ENCODE results near the gene IL17C.
"Not testable (repeated sequence)": the region's sequence is repeated elsewhere in the genome, so short reads cannot be mapped to it uniquely, and the experiment has no call there.

The IL17C gene

DNA sequence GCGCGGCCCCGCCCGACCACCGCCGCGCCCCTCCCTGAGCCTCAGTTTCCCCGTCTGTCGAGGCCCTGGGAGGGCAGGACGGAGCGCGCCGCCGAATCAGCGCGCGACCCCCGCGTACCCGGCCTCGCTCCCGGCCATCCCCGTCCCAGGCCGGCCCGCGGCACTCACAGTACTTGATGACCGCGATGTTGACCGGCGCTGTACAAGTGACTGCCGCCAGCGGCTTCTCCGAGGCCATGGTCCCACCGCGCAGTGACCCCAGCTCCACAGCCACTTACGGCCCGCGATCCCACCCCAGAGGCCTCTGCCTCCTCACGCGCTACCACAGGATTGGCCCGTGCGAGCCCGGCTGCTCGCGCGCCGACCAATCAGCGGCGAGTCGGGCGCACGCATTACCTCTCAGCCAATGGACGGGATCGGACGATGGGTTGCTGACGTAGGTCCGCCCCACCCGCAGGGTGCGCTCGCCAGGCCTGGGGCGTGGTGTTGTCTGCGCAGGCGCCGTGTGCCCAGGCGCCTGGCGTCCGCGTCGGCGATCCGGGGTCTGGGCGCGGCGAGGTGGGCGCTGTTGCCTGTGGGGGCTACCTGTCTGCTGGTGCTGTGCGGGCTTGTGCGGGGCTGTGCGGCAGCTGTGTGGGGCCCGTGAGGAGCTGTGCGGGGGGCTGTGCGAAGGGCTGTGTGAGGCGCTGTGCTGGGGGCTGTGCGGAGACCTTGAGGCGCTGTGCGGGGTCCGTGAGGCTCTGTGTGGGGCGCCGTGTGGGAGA, 24.7 kb downstream of the IL17C start, which contains the start of gene MVD:
MVD (minus strand) TSS at position 249 of the 764 bp plus-strand sequence; CDS start at position 238, 11 bp downstream.
- peak; percentile 94 for DNase-seq

DNA sequence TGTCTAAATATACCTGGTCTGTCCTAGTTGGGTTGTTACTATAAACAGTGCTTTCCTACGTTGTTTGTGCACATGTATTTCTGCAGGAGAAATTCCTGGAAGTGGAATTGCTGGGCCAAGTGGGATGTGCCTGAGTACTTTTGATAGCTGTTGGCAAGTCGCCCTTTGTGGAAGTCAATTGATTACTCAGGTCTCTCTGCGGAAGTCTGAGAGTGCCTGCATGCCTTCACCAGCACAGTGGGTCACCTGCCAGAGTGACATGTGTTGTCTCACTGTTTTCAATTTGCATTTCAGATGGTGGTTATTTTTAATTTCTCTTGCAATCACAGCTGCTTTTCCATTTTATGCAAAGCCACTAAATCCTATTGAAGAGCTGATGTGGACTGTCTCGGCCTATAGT, 26.8 kb downstream of the IL17C start:
- DNase-seq: no peak

DNA sequence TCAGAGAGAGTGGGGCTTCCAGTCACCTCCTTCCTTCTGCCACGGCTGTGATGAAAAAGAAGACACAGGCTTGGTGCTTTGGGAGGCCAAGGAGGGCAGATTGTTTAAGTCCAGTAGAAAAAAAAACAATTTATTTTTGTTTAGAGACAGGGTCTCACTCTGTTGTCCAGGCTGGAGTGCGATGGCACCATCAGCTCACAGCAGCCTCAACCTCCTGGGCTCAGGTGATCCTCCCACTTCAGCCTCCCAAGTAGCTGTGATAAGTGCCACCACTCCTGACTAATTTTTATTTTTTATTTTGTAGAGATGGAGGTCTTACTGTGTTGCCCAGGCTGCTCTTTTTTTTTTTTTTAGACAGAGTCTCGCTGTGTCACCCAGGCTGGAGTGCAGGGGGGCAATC, 27.2 kb downstream of the IL17C start:
- no peak for DNase-seq

DNA sequence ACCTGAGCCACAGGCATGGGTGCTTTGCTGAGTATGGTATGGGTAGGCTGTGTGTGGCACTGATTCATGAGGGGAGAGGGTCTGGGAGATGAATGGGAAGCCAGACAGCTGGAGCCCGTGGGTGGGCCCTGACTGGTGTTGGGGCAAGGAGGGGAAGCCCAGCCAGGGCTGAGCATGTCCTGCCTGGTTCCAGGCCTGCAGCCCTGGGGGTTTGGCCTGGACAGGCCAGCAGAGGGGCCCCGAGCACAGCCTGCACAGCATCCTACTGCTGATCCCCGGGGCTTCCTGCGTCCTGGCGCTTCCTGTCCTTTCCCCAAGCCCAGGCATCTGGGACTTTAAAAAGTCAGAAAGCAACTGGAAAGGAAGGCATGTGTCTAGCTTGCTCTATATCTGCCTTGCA, 29.1 kb downstream of the IL17C start:
- no peak for DNase-seq

DNA sequence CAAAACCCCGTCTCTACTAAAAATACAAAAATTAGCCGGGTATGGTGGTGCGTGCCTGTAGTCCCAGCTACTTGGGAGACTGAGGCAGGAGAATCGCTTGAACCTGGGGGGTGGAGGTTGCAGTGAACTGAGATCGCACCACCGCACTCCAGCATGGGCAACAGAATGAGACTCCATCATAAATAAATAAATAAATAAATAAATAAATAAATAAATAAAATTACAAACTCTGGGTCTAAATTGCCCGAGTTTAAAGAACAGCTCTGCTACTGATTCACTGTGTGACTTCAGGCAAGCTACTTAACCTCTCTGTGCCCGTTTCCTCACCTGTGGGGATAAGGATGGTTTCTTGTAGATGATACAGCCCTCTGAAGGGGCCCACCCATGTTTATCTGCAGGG, 31.1 kb downstream of the IL17C start:
- DNase-seq: not testable (repeated sequence)

DNA sequence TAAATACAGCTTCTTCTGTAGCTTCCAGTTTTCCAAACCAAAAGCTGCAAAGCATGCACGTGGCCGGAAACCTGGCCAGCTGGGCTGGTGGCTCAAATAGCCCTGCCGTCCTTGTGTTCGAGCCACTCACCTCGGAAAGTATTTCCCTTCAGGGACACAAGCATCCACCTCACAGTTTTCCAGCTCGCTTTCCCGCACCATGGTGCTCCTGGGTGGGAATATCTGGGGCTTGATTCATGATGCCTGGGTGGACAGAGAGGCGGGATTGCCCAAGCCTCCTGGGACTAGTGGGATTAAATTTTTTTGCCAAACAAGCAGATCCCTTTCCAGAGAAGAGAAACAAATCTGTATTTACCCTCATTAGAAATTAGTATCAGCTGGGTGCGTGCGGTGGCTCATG, 31.6 kb downstream of the IL17C start:
- no peak for DNase-seq

DNA sequence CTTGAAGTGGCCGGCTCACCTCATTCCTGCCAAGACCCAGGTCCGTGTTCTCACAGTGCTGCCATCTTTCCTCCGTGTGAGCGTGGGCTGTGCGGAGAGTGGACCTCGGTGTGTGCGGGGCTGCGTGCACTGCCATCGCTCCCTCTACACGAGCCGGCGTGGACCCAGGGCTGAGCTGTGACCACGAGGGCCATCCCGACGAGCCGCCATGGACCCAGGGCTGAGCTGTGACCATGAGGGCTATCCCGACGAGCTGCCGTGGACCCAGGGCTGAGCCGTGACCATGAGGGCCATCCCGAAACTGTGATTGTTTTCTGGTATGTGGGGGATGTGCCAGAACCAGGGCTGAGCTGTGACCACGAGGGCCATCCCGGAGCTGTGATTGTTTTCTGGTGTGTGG, 33.4 kb downstream of the IL17C start:
- no peak for DNase-seq

DNA sequence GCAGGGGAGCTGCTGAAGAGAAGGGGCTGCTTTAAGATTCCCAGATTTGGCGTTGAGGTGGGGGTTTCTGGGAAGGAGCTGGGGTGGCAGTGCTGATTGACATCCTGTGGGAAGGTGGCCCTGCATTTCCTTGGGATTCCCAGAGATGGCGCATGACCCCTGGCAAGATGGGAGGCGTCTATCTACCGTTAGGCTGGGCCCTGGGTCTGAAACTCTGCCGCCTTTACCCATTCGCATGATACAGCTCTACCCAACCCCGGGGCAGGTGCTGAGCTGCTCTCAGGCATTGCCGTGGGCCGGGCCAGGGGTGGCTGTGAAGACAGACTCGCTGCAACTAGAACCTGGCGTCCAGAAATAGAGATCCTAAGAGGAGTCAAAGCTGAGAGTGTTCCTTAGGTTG, 34.4 kb downstream of the IL17C start:
- DNase-seq: no peak

DNA sequence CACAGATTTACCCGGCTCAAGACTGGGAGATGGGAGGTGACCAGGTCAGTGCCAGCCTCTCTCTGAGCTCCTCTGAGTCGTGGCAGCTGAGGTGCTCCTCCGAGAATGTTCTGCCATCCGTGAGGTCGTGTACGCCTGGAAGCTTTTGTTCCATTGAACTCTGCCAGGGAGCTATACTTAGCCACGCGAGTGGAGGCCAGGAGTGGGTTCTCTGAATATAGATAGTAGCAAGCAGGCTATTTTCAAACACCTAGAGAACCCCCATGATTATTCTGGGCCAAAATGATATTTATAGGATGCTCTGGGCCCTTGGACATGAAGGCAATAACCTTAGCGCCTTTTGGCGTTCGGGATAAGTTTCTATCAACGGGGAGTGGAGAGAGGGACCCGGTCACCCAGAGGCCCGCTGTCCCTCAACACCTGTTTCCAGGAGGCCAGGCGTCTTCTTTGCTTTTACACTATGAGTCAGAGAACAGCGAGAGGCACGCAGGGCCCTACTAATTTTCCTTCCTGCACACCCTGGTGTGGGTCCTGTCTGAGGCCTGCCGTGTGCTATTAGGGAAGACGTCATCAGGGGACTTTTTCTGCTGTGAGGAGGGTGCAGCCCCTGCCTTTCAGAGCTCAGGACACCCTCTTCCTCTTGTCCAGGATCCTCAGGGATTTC, 35.5 kb downstream of the IL17C start:
- no peak for DNase-seq

DNA sequence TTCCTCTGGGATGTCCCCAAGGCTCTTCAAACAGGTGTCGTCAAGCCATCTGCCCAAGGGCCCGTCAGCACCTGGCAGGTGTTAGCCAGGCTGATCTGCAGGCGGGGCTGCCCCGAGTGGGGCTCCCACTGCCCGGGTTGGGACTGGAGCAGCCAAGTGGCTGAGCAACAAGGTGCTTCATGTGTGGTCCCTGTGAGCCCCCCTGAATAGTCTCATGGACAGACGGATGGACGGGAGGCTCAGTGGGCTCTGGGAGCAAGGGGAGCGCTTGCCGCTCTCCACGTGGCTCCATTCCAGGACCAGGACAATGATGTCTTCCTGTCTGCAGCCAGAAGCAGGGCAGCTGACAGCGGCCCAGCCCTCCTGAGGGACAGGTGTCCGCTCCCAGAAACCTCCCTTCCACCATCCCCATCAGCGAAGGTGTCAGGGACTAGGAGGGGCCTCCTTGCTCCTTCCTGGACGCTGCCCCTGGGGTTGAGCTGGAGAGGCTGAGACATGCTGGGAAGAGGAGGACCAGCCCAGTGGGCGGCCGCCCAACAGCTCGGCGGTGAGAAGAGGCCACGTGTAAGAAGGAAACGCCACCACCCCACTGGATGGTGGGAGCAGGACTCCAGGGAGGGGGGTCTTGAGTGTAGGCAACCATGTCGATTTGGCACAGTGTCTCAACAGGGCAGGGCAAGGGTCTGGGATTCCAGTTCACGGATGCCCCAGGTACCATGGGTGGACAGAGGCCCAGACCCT, 38.3 kb downstream of the IL17C start:
- DNase-seq: no peak

DNA sequence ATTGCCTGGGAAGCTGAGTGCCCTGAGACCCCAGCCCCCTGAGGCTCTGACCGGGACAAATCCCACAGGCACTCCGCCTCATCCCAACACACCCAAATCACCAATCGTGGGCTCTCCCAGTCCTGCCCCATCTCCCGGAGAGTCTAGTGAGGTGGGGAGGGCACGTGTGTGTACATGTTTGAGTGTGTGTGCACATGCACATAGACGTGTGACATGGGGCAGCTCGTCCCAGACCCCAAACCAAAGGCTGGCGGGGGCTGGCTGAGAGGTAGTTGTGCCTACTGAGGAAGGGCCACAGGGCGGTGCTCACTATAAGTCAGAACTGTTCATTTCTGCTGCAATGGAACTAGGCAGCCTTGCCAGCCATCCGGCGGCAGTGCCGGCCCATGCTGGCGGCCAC, 39.3 kb downstream of the IL17C start:
- no peak for DNase-seq

DNA sequence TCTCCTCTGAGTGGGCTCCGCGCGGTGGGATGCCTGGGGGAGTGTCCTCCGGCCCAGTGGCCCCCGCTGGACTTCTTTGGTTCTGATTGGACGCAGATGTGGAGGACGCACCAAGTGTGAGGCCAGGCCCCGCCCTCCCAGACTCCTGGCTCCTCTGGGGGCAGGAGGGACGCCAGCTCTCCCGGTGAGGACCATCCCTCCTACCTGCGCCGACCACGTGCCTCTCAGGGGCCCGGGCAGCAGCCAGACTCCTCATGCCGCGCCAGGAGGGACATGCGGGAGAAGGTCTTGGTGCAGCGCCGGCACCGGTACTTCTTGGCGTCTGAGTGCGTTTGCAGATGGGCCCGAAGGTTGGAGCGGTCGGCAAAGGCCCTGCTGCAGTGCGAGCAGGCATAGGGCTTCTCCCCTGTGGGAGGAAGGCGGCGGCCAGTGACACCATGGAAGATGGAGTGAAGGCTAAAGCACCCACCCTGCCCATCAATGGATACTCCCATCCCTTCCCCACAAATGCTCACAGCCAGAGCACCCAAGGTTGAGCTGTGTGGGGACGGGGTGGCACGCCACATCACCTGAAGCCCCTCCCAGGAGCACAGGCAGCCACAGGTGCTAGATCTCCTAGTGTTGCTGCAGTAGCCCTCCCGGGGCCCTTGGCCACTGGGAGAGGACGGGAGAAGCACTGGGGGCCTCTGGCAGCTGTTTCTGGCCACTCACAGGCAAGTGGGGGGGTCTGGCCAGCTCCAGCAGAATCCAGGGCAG, 40.0 kb downstream of the IL17C start:
- DNase-seq: no peak

DNA sequence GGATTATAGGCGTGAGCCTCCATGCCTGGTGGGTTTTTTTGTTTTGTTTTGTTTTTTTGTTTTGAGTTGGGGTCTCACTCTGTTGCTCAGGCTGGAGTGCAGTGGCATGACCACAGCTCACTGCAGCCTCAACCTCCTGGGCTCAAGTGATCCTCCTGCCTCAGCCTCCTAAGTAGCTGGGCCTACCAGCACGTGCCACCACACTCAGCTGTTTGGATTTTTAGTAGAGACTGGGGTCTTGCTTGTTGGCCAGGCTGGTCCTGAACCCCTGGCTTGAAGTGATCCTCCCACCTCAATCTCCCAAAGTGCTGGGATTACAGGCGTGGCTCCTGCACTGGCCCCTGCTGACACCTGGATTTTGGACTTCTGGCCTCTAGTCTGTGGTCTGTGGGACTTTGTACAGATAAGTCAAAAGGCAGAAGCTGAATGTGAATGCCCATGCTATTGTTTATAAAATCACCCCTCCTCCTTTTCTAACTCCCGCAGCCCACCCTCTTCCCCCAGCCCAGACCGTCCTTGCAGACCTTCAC, 42.2 kb downstream of the IL17C start:
- no peak for DNase-seq

DNA sequence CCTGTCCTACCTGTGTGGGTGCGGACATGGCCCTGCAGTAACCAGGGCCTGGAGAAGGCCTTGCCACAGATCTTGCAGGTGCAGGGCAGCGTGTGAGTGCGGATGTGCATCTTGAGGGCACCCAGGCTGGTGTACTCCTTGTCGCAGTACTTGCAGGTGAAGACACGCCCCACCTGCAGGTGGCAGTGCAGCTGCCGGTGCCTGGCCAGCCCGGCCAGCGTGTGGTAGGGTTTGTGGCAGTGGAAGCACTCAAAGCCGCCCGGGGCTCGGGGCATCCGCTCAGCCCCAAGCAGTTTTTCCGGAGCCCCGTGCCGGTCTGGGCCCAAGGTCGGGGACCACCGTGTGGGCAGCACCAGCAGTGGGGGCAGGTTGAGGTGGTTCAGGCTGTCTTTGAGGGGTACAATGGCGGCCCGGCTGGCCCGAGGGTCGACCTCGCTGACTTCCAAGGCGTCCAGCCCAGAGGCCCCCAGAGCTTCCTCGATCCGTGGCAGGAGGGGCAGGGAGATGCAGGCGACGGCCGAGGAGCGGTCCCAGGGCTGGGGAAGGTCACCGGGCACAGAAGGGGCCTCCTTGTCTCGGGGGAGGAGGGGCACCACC, 42.8 kb downstream of the IL17C start:
- peak; percentile 61 for DNase-seq

DNA sequence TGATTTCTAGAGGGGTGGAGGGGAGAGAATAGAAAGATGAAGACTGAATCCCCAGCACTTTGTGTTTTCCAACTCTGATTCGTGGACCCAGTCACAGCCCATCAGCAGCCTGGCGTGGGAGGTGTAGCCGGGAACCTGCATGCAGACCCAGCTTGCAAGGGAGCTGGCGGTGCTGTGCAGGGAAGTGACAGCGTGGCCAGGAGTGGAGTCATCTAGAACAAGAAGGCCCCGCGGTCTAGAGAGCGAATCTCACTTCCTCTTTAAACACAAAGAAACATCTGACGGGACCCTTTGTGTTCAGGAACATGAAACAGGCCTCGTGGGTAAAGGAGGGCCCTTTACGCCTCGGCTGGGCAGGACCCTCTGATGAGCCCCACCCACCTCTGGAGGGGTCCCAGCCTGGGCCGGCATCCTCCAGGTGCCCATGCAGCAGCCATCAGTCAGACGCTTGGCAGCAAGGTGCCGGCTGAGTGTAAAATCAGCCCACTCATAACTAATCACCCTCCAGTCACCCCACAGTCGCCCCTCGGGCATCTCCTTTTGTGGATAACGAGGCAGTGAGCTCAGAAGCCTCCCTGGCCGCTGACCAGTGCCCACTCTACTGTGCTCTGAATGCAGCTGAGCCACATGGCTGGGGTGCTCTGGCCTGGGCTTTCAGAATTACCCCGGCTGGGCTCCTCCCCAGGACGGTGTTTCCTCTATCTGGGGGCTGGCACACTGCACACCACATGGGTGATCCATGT, 43.5 kb downstream of the IL17C start:
- DNase-seq: peak; percentile 60

DNA sequence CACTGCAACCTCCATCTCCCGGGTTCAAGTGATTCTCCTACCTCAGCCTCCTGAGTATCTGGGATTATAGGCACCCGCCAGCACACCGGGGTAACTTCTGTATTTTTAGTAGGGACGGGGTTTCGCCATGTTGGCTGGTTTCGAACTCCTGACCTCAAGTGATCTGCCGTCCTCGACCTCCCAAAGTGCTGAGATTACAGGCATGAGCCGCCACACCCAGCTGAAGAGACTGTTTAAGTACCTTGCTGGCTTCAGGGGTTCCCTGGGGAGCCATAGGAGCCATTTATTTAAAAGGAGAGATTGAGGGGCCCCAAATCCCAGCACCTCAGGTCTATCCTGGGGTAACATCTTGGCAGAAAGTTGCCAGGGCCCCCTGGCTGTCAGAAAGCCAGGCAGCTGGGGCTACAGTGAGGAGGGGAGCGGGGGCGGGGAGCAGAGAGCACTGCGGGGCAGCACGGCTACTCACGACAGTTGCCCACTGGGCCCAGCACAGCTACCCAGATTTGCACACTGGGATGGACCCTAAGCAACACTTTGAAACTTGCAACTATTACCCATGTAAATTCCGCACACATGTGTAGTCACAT, 46.3 kb downstream of the IL17C start:
- DNase-seq: no peak

DNA sequence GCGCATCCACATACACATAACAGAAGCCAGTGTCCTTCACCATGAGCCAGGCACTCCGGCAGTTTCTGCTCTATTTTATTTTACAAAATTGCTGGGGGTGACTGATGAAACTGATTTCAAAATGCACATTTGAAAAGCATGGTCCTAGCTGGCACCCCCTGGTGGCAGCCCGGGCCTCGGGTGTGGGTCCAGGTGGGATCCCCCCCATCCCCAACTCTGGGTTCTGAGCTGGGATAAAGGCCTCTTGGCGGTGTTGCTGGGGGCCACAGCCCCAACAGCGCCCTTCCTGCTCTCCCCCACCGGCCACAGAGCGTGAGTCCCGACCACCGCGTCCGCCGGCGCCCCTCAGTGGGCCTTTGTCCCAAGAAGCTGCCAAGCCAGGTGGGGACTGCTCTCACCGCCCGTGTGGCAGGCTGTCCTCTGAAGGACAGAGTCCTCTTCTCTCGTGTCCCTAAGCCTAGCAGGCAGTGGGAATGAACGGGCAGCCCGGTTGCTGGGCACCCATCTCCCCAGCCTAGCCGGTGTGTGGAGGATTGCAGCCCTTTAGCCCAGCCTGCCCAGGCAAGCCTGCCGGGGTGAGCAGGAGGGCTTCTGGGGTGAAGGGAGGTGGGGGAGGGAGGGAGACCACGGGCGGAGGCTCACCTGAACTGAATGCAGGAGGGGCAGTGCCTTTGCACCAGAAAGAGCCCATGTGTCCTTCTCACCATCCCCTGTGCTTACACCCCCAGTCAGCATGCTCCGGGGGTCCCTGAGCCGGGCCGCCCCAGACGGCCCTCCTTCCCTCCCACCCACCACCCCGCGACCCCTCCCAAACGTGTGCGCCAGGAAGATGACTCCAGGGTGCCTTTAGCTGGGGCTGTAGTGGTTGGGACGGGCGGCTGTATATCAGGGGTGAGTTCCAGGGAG, 47.0 kb downstream of the IL17C start:
- peak; percentile 76 for DNase-seq

DNA sequence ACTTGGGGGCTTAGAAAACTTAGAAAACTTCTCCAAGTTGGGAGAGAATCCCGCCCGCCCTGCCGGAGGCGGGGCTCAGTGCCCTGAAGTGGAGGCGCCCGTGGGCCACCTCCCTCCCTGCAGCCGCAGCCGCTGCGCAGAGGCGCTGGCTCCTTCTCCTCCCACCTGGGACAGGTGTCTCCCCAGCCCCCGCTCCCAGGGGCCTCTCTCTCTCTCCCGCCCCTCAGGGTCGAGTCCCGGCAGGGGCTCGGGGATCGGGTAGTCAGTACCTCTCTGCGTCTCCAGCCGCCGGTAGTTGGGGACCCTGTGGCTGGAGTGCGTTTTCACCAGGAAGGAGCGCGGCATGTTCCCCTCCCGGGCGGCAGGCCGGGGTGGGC, 47.7 kb downstream of the IL17C start:
- no peak for DNase-seq

DNA sequence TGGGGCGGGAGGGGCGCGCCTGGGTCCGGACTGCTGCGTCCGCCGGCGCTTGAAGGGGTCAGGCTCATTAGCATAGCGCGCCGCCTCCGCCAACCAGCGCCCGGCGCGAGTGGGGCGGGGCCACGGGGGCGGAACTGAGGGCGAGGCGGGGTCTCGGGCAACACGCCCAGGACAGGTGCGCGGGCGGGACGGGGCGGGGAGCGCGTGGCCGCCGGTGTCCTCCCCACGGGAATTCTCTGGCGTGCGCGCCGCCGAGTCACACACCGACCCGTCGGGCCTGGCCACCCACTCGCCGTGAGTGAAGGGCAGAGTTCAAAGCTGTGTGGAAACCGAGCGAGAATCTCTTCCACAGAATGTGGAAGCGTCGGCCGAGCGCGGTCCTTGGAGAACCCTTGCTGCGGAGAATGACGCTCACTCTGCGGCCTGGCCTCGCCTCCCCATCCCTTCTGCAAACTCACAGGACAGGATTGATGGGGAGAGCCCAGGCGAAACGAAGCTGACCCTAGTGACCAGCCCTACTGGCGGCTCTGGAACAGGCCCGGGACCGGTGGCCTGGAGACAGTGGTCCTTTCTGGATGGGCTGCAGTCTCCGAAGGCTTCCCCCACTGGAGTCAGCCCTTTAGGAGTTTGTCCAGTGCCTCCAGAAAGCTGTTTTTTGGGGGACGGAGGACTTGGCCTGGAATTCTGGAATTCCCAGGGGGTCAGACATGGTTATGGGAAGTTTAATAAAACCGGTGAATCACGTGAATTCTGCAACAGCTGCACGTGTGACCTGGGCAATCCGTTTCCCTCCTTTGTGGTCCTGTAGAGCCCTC, 48.3 kb downstream of the IL17C start, which contains the start of gene SNAI3:
SNAI3 (minus strand) TSS at position 69 of the 815 bp plus-strand sequence. CDS start 101 bp downstream, outside the sequence.
- peak; percentile 90 for DNase-seq
